HepG2 (cell line): ENCODE measurements around the gene C20orf204. TPM values are rescaled to one million over a fixed set of nuclear protein-coding genes. Genes with fewer than 3 reads are reported as not detected.
"Not testable (repeated sequence)": the region's sequence is repeated elsewhere in the genome, so short reads cannot be mapped to it uniquely, and the experiment has no call there.

Experiments
- ATAC-seq: fragments of 200-7000 bp; cut with Tn5 transposase; 3 replicates; pipeline ENCODE4 v1.9.1; 2020; ENCODE audit warnings: mild to moderate bottlenecking, moderate library complexity
- BruUV-seq: library from RNA; stranded (reverse); fragments of 400-500 nt; replicated peaks from 2 replicates; lab custom pipeline; 2021; lab: Mats Ljungman, UMichigan
- CTCF ChIA-PET: fragments of 300-600 bp; formaldehyde crosslinking; extraction: SDS; loops from one replicate; lab custom pipeline; 2021; ENCODE audit warnings: low total read pairs, inconsistent platforms, low intra/inter-chr PET ratio; lab: Yijun Ruan, JAX
- POLR2A ChIA-PET: fragments of 350-600 bp; sonication (Branson Sonifier 250); formaldehyde crosslinking; loops from one replicate; lab custom pipeline; 2020; ENCODE audit warnings: antibody characterized with exemption, inconsistent platforms; lab: Yijun Ruan, JAX
- DNase-seq: peaks from one replicate; pipeline ENCODE4 v3.0.0-alpha.2; 2015; ENCODE audit warnings: low spot score
- FAIRE-seq: peaks from 3 replicates; lab custom pipeline; 2011; peaks lifted over from hg19 to GRCh38; lab: Jason Lieb, UNC
- H2AFZ ChIP-seq: one replicate; pipeline ENCODE4 v1.6.1; 2011; ENCODE audit warnings: low read length, inconsistent platforms
- H3K27ac ChIP-seq: fragments of 300-600 bp; 3 replicates; pipeline ENCODE4 v1.8.0; 2011; ENCODE audit warnings: mixed run types, mild to moderate bottlenecking, mixed read lengths, low read length, inconsistent platforms; ENCODE audit not compliant: insufficient read depth; ENCODE audit errors: extremely low read length
- H3K27me3 ChIP-seq, 2 experiments: fragments of 200-600 bp in 1 of 2; 2 replicates in 1 of 2; 3 replicates in 1 of 2; pipeline versions ENCODE4 v1.6.0 to v1.8.0; 2011; ENCODE audit warnings: low read length in 2 of 2, mild to moderate bottlenecking in 2 of 2, moderate library complexity in 2 of 2, inconsistent platforms in 1 of 2; ENCODE audit not compliant: insufficient read depth in 2 of 2, control insufficient read depth in 1 of 2
- H3K36me3 ChIP-seq, 2 experiments: fragments of 200-600 bp in 1 of 2; replicated peaks in 1 of 2; 2 replicates in 1 of 2; 3 replicates in 1 of 2; pipeline versions ENCODE4 v1.5.1 to v1.8.0; 2011; ENCODE audit warnings: low read length in 2 of 2, inconsistent platforms in 1 of 2; ENCODE audit not compliant: insufficient read depth in 2 of 2, control insufficient read depth in 1 of 2
- H3K4me1 ChIP-seq: 2 replicates; pipeline ENCODE4 v1.5.1; 2012; ENCODE audit warnings: low read length, inconsistent platforms; ENCODE audit not compliant: insufficient read depth
- H3K4me2 ChIP-seq: 2 replicates; pipeline ENCODE4 v1.6.0; 2011; ENCODE audit warnings: low read depth, low read length, inconsistent platforms
- H3K4me3 ChIP-seq, 3 experiments: fragments of 200-600 bp in 1 of 3; sonication (generic), shearing (Covaris generic) in 1 of 3; replicated peaks in 1 of 3; 2 replicates each; pipeline ENCODE4 v1.5.1; 2011 to 2016; ENCODE audit warnings: low read length in 3 of 3, inconsistent platforms in 2 of 3, low read depth in 2 of 3, mild to moderate bottlenecking in 2 of 3, control low read depth in 1 of 3, mixed read lengths in 1 of 3; ENCODE audit not compliant: insufficient read depth in 1 of 3
- H3K79me2 ChIP-seq: one replicate; pipeline ENCODE4 v1.6.1; 2011; ENCODE audit warnings: low read length, inconsistent platforms; ENCODE audit not compliant: insufficient read depth
- H3K9ac ChIP-seq: 2 replicates; pipeline ENCODE4 v1.6.0; 2011; ENCODE audit warnings: mild to moderate bottlenecking, low read depth, low read length, inconsistent platforms; ENCODE audit not compliant: insufficient read depth
- H3K9me3 ChIP-seq: 2 replicates; pipeline ENCODE4 v1.5.1; 2012; ENCODE audit warnings: mild to moderate bottlenecking, low read length
- H4K20me1 ChIP-seq: 2 replicates; pipeline ENCODE4 v1.6.0; 2011; ENCODE audit warnings: inconsistent platforms, mild to moderate bottlenecking, low read length, moderate library complexity; ENCODE audit not compliant: insufficient read depth
- CREM ChIP-seq, 2 experiments: sonication (generic) in 1 of 2; formaldehyde crosslinking in 1 of 2; IDR thresholded peaks; 2 replicates each; pipeline versions ENCODE4 v1.4.0 to v1.6.1; 2016 to 2020; ENCODE audit warnings: antibody characterized with exemption in 1 of 2, mild to moderate bottlenecking in 1 of 2, missing genetic modification reagents in 1 of 2
- ZNF407 ChIP-seq: sonication (generic); formaldehyde crosslinking; IDR thresholded peaks from one replicate; pipeline ENCODE4 v1.5.1; 2020; ENCODE audit warnings: mild to moderate bottlenecking, missing genetic modification reagents; ENCODE audit errors: not compliant biosample characterization
- ZNF441 ChIP-seq: sonication (generic); formaldehyde crosslinking; IDR thresholded peaks from 2 replicates; pipeline ENCODE4 v1.7.0; 2021; ENCODE audit warnings: missing genetic modification reagents, borderline replicate concordance
- WGBS: methylation state at CpG from one replicate; pipeline ENCODE4 v1.1.6; 2017; ENCODE audit warnings: low lambda C conversion rate; 5-methylcytosine and 5-hydroxymethylcytosine counted together
- in situ Hi-C: cut with HindIII; loops from 2 replicates; pipeline ENCODE4 v1.10.0; 2017; ENCODE audit warnings: low pct_unique_long_range_greater_than_20kb; ENCODE audit not compliant: extremely low pct_ligation_motif_present
- intact Hi-C: fragments of 100-400 bp; cut with micrococcal nuclease; formaldehyde crosslinking; loops from one replicate; pipeline ENCODE4 v1.10.0; 2022; ENCODE audit not compliant: unreplicated experiment
- polyA plus RNA-seq, 8 experiments: library from polyadenylated mRNA; depleted of rRNA in 3 of 8; stranded (reverse) in 7 of 8; unstranded in 1 of 8; fragments of >200 nt; fragmentation: Illumina TruSeq in 4 of 8; extraction: Trizol in 4 of 8; gene quantifications; 2 replicates each; pipeline versions ENCODE4 v1.2.1 to v1.2.3, GENCODE V29; 2011 to 2016; ENCODE audit warnings: low read depth in 4 of 8, missing spikeins in 1 of 8, mixed read lengths in 1 of 8; ENCODE audit not compliant: insufficient read depth in 1 of 8
- total RNA-seq, 5 experiments: library from RNA; depleted of rRNA; stranded (reverse); fragments of >200 nt; fragmentation: Illumina TruSeq; extraction: Trizol; gene quantifications; 2 replicates each; pipeline ENCODE4 v1.2.3, GENCODE V29; 2016; ENCODE audit warnings: low read depth in 1 of 5

The C20orf204 gene
- total and polyA plus RNA-seq, 2 of the 13 experiments (the other 11 are each of a cell fraction or from before 2014, with no cell fraction given): 22.1 to 80.0 TPM

GRCh38 chr20:64086801-64087200 is 50.8 kb downstream of the C20orf204 start (continued):
- TF ChIP-seq ZNF407 (CRISPR knock-in tag) (no peak), ZNF441 (no peak), CREM (IDR thresholded peaks at IDR 0.05) (no peak), CREM (CRISPR knock-in tag; IDR thresholded peaks at IDR 0.05) (no peak)

GRCh38 chr20:64087226-64087825 is 51.3 kb downstream of the C20orf204 start:
- WGBS: 78% methylated on average over 10 of the region's 36 CpGs
- H3K4me1 ChIP-seq: peaks cover 25% of the 10 kb centered on the region
- POLR2A ChIA-PET, H3K4me2 ChIP-seq, H3K36me3 ChIP-seq, ATAC-seq, H2AFZ ChIP-seq, H3K9me3 ChIP-seq, DNase-seq, H3K4me3 ChIP-seq, BruUV-seq, in situ Hi-C loops, H3K27ac ChIP-seq, intact Hi-C loops, FAIRE-seq, H3K79me2 ChIP-seq, H4K20me1 ChIP-seq, CTCF ChIA-PET, H3K9ac ChIP-seq: not testable (repeated sequence)
- peaks cover 31 to 73% of the 10 kb centered on the region in 2 experiments for H3K27me3 ChIP-seq

GRCh38 chr20:64088586-64088985 is 52.6 kb downstream of the C20orf204 start:
- H3K4me1 ChIP-seq: peaks cover 22% of the 10 kb centered on the region
- ATAC-seq, H3K9ac ChIP-seq, H3K27ac ChIP-seq, H3K9me3 ChIP-seq, intact Hi-C loops, BruUV-seq, H2AFZ ChIP-seq, H4K20me1 ChIP-seq, in situ Hi-C loops, DNase-seq, H3K4me2 ChIP-seq, H3K4me3 ChIP-seq, CTCF ChIA-PET, POLR2A ChIA-PET, H3K79me2 ChIP-seq, H3K36me3 ChIP-seq: not testable (repeated sequence)
- peaks cover 35 to 74% of the 10 kb centered on the region in 2 experiments for H3K27me3 ChIP-seq
- FAIRE-seq: peak; percentile 79
